ENCODE measurements around the gene AUTS2. TPM values are rescaled to one million over a fixed set of nuclear protein-coding genes. Genes with fewer than 3 reads are reported as not detected.

The AUTS2 gene
- polyA plus RNA-seq, 3 donors, result 0.08 to 0.35 TPM; not detected in 1

- Mint-ChIP-seq H3K27ac (no peak overlapping the region), H3K4me3 (no peak overlapping the region), H3K36me3 (no peaks in the 10 kb centered on the region), H3K9me3 (no peaks in the 10 kb centered on the region), H3K4me1 (peaks cover 10% of the 10 kb centered on the region), H3K27me3 (ENCODE audit: low read depth in 3 of 3) (peaks cover 0 to 1% (median 0%) of the 10 kb centered on the region in 3 donors)
- no CpG with 5 or more reads among the region's 5 CpGs for WGBS (ENCODE audit: insufficient coverage)
- DNase-seq, result no peak
- no peak overlapping the region for H3K4me3 ChIP-seq (replicated peaks in 1 of 3; ENCODE audit: low read depth in 2 of 3, low read length in 3 of 3)
- no peak for TF ChIP-seq CTCF (IDR thresholded peaks at IDR 0.05)
- H3K9ac ChIP-seq (ENCODE audit: insufficient read depth, low read length, poor library complexity, severe bottlenecking), result no peak overlapping the region
- no peaks in the 10 kb centered on the region for H3K27me3 ChIP-seq (ENCODE audit: control insufficient read depth in 2 of 2, insufficient read depth in 2 of 2, low read length in 2 of 2)
- no peaks in the 10 kb centered on the region for H3K79me2 ChIP-seq (ENCODE audit: insufficient read depth, low read length)
- H2AFZ ChIP-seq (ENCODE audit: insufficient read depth, low read depth, low read length, poor library complexity, severe bottlenecking), result no peak overlapping the region
- H3K4me1 ChIP-seq (ENCODE audit: control insufficient read depth in 1 of 2, insufficient read depth in 2 of 2, low read length in 2 of 2), result peaks cover 4 to 5% of the 10 kb centered on the region in 2 donors
- no peak overlapping the region for H3K4me2 ChIP-seq (replicated peaks; ENCODE audit: extremely low read depth, low read length, poor library complexity, severe bottlenecking)
- intact Hi-C loops (cut with micrococcal nuclease), result no loop called here
- H3K9me3 ChIP-seq (replicated peaks in 1 of 2; ENCODE audit: control insufficient read depth in 1 of 2, insufficient read depth in 1 of 2, low read length in 2 of 2), result no peaks in the 10 kb centered on the region
- H4K20me1 ChIP-seq (ENCODE audit: insufficient read depth, low read length), result no peaks in the 10 kb centered on the region
- H3K36me3 ChIP-seq (replicated peaks in 1 of 2; ENCODE audit: control insufficient read depth in 1 of 2, insufficient read depth in 2 of 2, low read length in 2 of 2), result no peaks in the 10 kb centered on the region
- no peak overlapping the region for H3K27ac ChIP-seq (ENCODE audit: low read depth in 1 of 2, low read length in 2 of 2)
These were observed 32.0 kb downstream of the AUTS2 start for GRCh38 chr7:69630292-69630691.

- Histone ChIP-seq H3K9me3 (replicated peaks in 1 of 2; ENCODE audit: control insufficient read depth in 1 of 2, insufficient read depth in 1 of 2, low read length in 2 of 2) (no peaks in the 10 kb centered on the region), H3K4me1 (ENCODE audit: control insufficient read depth in 1 of 2, insufficient read depth in 2 of 2, low read length in 2 of 2) (peaks cover 4 to 5% of the 10 kb centered on the region in 2 donors), H3K27ac (ENCODE audit: low read depth in 1 of 2, low read length in 2 of 2) (no peak overlapping the region), H3K4me3 (replicated peaks in 1 of 3; ENCODE audit: low read depth in 2 of 3, low read length in 3 of 3) (no peak overlapping the region), H2AFZ (ENCODE audit: insufficient read depth, low read depth, low read length, poor library complexity, severe bottlenecking) (no peak overlapping the region), H3K9ac (ENCODE audit: insufficient read depth, low read length, poor library complexity, severe bottlenecking) (no peak overlapping the region), H4K20me1 (ENCODE audit: insufficient read depth, low read length) (no peaks in the 10 kb centered on the region), H3K4me2 (replicated peaks; ENCODE audit: extremely low read depth, low read length, poor library complexity, severe bottlenecking) (no peak overlapping the region), H3K79me2 (ENCODE audit: insufficient read depth, low read length) (no peaks in the 10 kb centered on the region), H3K36me3 (replicated peaks in 1 of 2; ENCODE audit: control insufficient read depth in 1 of 2, insufficient read depth in 2 of 2, low read length in 2 of 2) (no peaks in the 10 kb centered on the region), H3K27me3 (ENCODE audit: control insufficient read depth in 2 of 2, insufficient read depth in 2 of 2, low read length in 2 of 2) (no peaks in the 10 kb centered on the region)
- Mint-ChIP-seq H3K9me3 (no peaks in the 10 kb centered on the region), H3K36me3 (no peaks in the 10 kb centered on the region), H3K27me3 (ENCODE audit: low read depth in 3 of 3) (peaks cover 0 to 1% (median 0%) of the 10 kb centered on the region in 3 donors), H3K4me1 (peaks cover 10% of the 10 kb centered on the region), H3K4me3 (no peak overlapping the region), H3K27ac (no peak overlapping the region)
- no CpG with 5 or more reads among the region's 3 CpGs for WGBS (ENCODE audit: insufficient coverage)
- no peak for TF ChIP-seq CTCF (IDR thresholded peaks at IDR 0.05)
- intact Hi-C loops (cut with micrococcal nuclease), result no loop called here
- DNase-seq, result no peak
These were observed 32.9 kb downstream of the AUTS2 start for GRCh38 chr7:69631131-69631530.

Data from CD14-positive monocyte (primary cell).